GM12878 (cell line): ENCODE measurements around the gene PDZRN3. TPM values are rescaled to one million over a fixed set of nuclear protein-coding genes. Genes with fewer than 3 reads are reported as not detected.
A peak's percentile ranks its signal among the peaks of the same experiment; 100 is the strongest.

Experiments
- ATAC-seq: fragments of 200-7000 bp; cut with Tn5 transposase; 3 replicates; pipeline ENCODE4 v1.9.1; 2020; ENCODE audit warnings: mild to moderate bottlenecking, moderate library complexity
- BruUV-seq: library from RNA; stranded (reverse); fragments of 400-500 nt; replicated peaks from 2 replicates; lab custom pipeline; 2021; lab: Mats Ljungman, UMichigan
- CTCF ChIA-PET: fragments of 300-600 bp; sonication (Branson Sonifier 250); formaldehyde crosslinking; extraction: SDS; loops from one replicate; lab custom pipeline; 2021; ENCODE audit warnings: inconsistent platforms; lab: Yijun Ruan, JAX
- POLR2A ChIA-PET: fragments of 350-600 bp; formaldehyde crosslinking; extraction: SDS; loops from one replicate; lab custom pipeline; 2021; ENCODE audit warnings: inconsistent platforms; lab: Charles Lee
- RAD21 ChIA-PET: fragments of 300-600 bp; sonication (Branson Sonifier 250); formaldehyde crosslinking; loops from one replicate; lab custom pipeline; 2023; ENCODE audit warnings: antibody characterized with exemption; ENCODE audit not compliant: unreplicated experiment; lab: Charles Lee
- SMC1A ChIA-PET: fragments of 300-600 bp; sonication (Branson Sonifier 250); formaldehyde crosslinking; loops from one replicate; lab custom pipeline; 2023; ENCODE audit not compliant: unreplicated experiment, uncharacterized antibody; lab: Charles Lee
- DNase-seq: peaks from one replicate; pipeline ENCODE4 v3.0.0-alpha.2; 2011; ENCODE audit warnings: low read depth, low spot score
- FAIRE-seq: peaks from 3 replicates; lab custom pipeline; 2011; peaks lifted over from hg19 to GRCh38; lab: Jason Lieb, UNC
- H2AFZ ChIP-seq: 2 replicates; pipeline ENCODE4 v1.6.0; 2011; ENCODE audit warnings: low read depth, low read length, control low read depth; ENCODE audit not compliant: control insufficient read depth
- H3K27ac ChIP-seq: 2 replicates; pipeline ENCODE4 v1.5.1; 2011; ENCODE audit warnings: control low read depth; ENCODE audit not compliant: control insufficient read depth, insufficient read depth
- H3K27me3 ChIP-seq, 2 experiments: replicated peaks in 1 of 2; 2 replicates each; pipeline versions ENCODE4 v1.6.0 to v1.6.1; 2011; ENCODE audit warnings: low read length in 1 of 2; ENCODE audit not compliant: control insufficient read depth in 2 of 2, insufficient read depth in 2 of 2
- H3K36me3 ChIP-seq, 2 experiments: 2 replicates each; pipeline ENCODE4 v1.5.1; 2011; ENCODE audit warnings: low read length in 1 of 2; ENCODE audit not compliant: control insufficient read depth in 2 of 2, insufficient read depth in 2 of 2
- H3K4me1 ChIP-seq: 2 replicates; pipeline ENCODE4 v1.6.1; 2011; ENCODE audit warnings: mild to moderate bottlenecking, low read length, moderate library complexity, mixed read lengths; ENCODE audit not compliant: control insufficient read depth, insufficient read depth
- H3K4me2 ChIP-seq: 2 replicates; pipeline ENCODE4 v1.6.0; 2011; ENCODE audit warnings: control low read depth; ENCODE audit not compliant: control insufficient read depth, insufficient read depth
- H3K4me3 ChIP-seq: fragments of 200-600 bp; sonication (generic); 2 replicates; pipeline ENCODE4 v1.5.1; 2016
- H3K79me2 ChIP-seq: 2 replicates; pipeline ENCODE4 v1.6.0; 2011; ENCODE audit warnings: low read length; ENCODE audit not compliant: control insufficient read depth, insufficient read depth
- H3K9ac ChIP-seq: 2 replicates; pipeline ENCODE4 v1.8.0; 2011; ENCODE audit warnings: low read length, control low read depth, mixed read lengths; ENCODE audit not compliant: control insufficient read depth, insufficient read depth
- H3K9me3 ChIP-seq: replicated peaks from 3 replicates; pipeline ENCODE4 v1.5.1; 2011; ENCODE audit warnings: mild to moderate bottlenecking, low read length; ENCODE audit not compliant: control insufficient read depth, insufficient read depth
- H4K20me1 ChIP-seq: 2 replicates; pipeline ENCODE4 v1.6.0; 2011; ENCODE audit not compliant: control insufficient read depth, insufficient read depth
- CTCF ChIP-seq, 3 experiments: IDR thresholded peaks in 2 of 3; conservative IDR thresholded peaks in 1 of 3; 2 replicates each; pipeline ENCODE4 v1.5.1; 2011; ENCODE audit warnings: low read depth in 3 of 3, low read length in 3 of 3, mild to moderate bottlenecking in 3 of 3, control low read depth in 2 of 3, moderate library complexity in 2 of 3, inconsistent platforms in 1 of 3, mixed read lengths in 1 of 3; ENCODE audit not compliant: control insufficient read depth in 2 of 3, insufficient read depth in 1 of 3; ENCODE audit errors: extremely low read depth in 1 of 3
- RAD21 ChIP-seq: IDR thresholded peaks from 2 replicates; pipeline ENCODE4 v1.6.1; 2011; ENCODE audit warnings: mild to moderate bottlenecking, low read depth, low read length, moderate library complexity; ENCODE audit not compliant: insufficient read depth
- SMC3 ChIP-seq: IDR thresholded peaks from 2 replicates; pipeline ENCODE4 v1.6.1; 2011; ENCODE audit warnings: low read length, improper control_type of control experiment, borderline replicate concordance
- SPI1 ChIP-seq: IDR thresholded peaks from 2 replicates; pipeline ENCODE4 v1.6.1; 2011; ENCODE audit warnings: low read depth, mild to moderate bottlenecking, low read length, moderate library complexity, borderline replicate concordance; ENCODE audit not compliant: insufficient read depth
- WGBS: methylation state at CpG from one replicate; pipeline ENCODE4 v1.1.6; 2016; ENCODE audit warnings: low lambda C conversion rate; ENCODE audit not compliant: insufficient replicate concordance, insufficient coverage; ENCODE audit errors: missing lambda C conversion rate; 5-methylcytosine and 5-hydroxymethylcytosine counted together
- in situ Hi-C: fragments of 300-500 bp; cut with MboI; formaldehyde crosslinking; loops from 9 replicates; pipeline ENCODE4 v1.14.3; 2018; ENCODE audit warnings: mixed read lengths
- intact Hi-C: fragments of 100-400 bp; cut with micrococcal nuclease; formaldehyde crosslinking; loops from one replicate; pipeline ENCODE4 v1.14.2; 2022; ENCODE audit not compliant: unreplicated experiment
- polyA plus RNA-seq, 11 experiments: library from polyadenylated mRNA; depleted of rRNA in 4 of 11; unstranded in 6 of 11; stranded (reverse) in 5 of 11; fragments of >200 nt; fragmentation: Nextera tagmentation in 4 of 11; fragmentation: Illumina TruSeq in 1 of 11; extraction: Ambion mirVana in 4 of 11; extraction: Trizol in 1 of 11; gene quantifications; 1 replicate in 1 of 11; 2 replicates in 10 of 11; pipeline versions ENCODE4 v1.2.1 to v1.2.3, GENCODE V29; 2011 to 2016; ENCODE audit warnings: inconsistent platforms in 2 of 11, missing spikeins in 2 of 11, low read depth in 1 of 11
- total RNA-seq, 4 experiments: library from RNA; depleted of rRNA in 3 of 4; stranded (reverse); fragments of >200 nt in 3 of 4; fragmentation: Illumina TruSeq in 1 of 4; extraction: Trizol in 1 of 4; gene quantifications; 2 replicates each; pipeline versions ENCODE4 v1.2.1 to v1.2.3, GENCODE V29; 2013 to 2021

The PDZRN3 gene
- total and polyA plus RNA-seq, 10 of the 15 experiments (the other 5 are each of a cell fraction or from before 2014, with no cell fraction given) = 0.07 to 0.37 (median 0.12) TPM; not detected in 6

DNA sequence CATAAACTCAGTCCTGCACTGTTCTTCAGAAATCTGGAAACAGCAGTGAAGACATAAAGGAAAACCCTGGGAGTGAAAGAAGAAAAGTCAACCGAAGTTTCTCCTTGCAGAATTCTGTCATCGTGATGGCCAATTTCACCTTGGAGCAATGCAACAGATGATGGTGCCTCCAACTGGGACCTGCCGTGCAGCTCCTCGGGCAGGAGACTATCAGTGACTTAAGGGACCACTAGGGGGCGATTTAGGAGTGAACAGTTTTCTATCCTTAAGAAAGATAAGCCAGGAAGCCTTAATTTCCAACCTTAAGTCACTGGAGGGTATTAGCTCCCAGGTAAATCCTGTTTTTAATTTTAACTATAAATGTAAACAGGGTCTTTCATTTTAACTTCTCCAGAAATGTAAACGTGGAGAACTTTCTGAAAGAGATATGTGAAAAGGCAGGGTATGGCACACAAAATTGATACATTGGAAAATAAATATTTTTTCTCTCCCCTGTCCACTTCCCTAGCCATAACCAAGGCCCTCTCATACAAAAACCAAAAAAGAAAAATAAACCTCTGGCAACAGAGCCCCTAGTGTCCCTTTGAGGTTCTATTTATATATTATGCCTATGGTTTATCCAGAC, 116.3 kb downstream of the PDZRN3 start:
- ChIA-PET RAD21 (interaction anchor here (0.6 to 1.7 kb wide), 7 partner anchors 11 to 1664 kb away, joined by 3 to 4 read pairs (median 3); no protein-coding TSS in a partner anchor), POLR2A (no interaction called here), CTCF (interaction anchor here (0.7 to 9.6 kb wide), 19 partner anchors 10 to 1535 kb away, joined by 3 to 110 read pairs (median 4); no protein-coding TSS in a partner anchor), SMC1A (interaction anchor here (0.7 to 1.4 kb wide), 7 partner anchors 57 to 1664 kb away, joined by 3 to 8 read pairs (median 4); no protein-coding TSS in a partner anchor)
- Histone ChIP-seq H3K9me3 (no peaks in the 10 kb centered on the region), H3K4me3 (no peak overlapping the region), H3K27ac (no peak overlapping the region), H4K20me1 (no peaks in the 10 kb centered on the region), H3K4me1 (peaks cover 10% of the 10 kb centered on the region; the same call in 1 of the 2 replicates), H3K4me2 (no peak overlapping the region), H2AFZ (no peak overlapping the region), H3K36me3 (no peaks in the 10 kb centered on the region), H3K9ac (no peak overlapping the region), H3K79me2 (no peaks in the 10 kb centered on the region), H3K27me3 (no peaks in the 10 kb centered on the region)
- 2% methylated on average over 6 of the region's 6 CpGs for WGBS
- TF ChIP-seq RAD21 (peak; percentile 62), SPI1 (no peak), CTCF (IDR thresholded peaks at IDR 0.05 in 2 of 3, conservative IDR thresholded peaks at IDR 0.05 in 1 of 3; ENCODE audit: control insufficient read depth in 2 of 3, extremely low read depth in 1 of 3, insufficient read depth in 1 of 3, low read depth in 3 of 3, low read length in 3 of 3) (peak; percentile 69 to 82 (median 81)), SMC3 (peak; percentile 62)
- ATAC-seq = peak; percentile 83
- no peak for DNase-seq
- FAIRE-seq = peak; percentile 62
- intact Hi-C loops (loop anchor here (1.0 to 10.0 kb wide), 2 partner anchors 214 to 340 kb away; no protein-coding TSS in a partner anchor), in situ Hi-C loops (no loop called here)
- BruUV-seq = no TSS peak
